H1 (cell line): Measurements from ENCODE around the gene THADA.

Experiments
- BCL11A ChIP-seq, 2 experiments: IDR thresholded peaks; one replicate each; pipeline ENCODE4 v1.6.1; 2011; ENCODE audit warnings: low read depth in 2 of 2, low read length in 2 of 2, mild to moderate bottlenecking in 2 of 2
- CHD2 ChIP-seq: IDR thresholded peaks from 2 replicates; pipeline ENCODE4 v1.6.1; 2012; ENCODE audit warnings: low read length, improper control_type of control experiment
- CREB1 ChIP-seq: IDR thresholded peaks from 2 replicates; pipeline ENCODE4 v1.6.1; 2012; ENCODE audit warnings: inconsistent platforms
- EZH2 ChIP-seq: fragments of 200-600 bp; sonication (generic); IDR thresholded peaks from 2 replicates; pipeline ENCODE4 v1.7.1; 2012; ENCODE audit warnings: low read depth, mild to moderate bottlenecking, moderate library complexity, low read length, inconsistent platforms; ENCODE audit not compliant: severe bottlenecking
- JUND ChIP-seq: IDR thresholded peaks from 2 replicates; pipeline ENCODE4 v1.6.1; 2011; ENCODE audit warnings: mild to moderate bottlenecking, improper control_type of control experiment, low read length
- NRF1 ChIP-seq: IDR thresholded peaks from 2 replicates; pipeline ENCODE4 v1.6.1; 2011; ENCODE audit warnings: mild to moderate bottlenecking, low read depth, low read length, improper control_type of control experiment
- POLR2A ChIP-seq, 2 experiments: IDR thresholded peaks; 1 replicate in 1 of 2; 2 replicates in 1 of 2; pipeline ENCODE4 v1.6.1; 2011; ENCODE audit warnings: low read depth in 2 of 2, low read length in 2 of 2, mild to moderate bottlenecking in 2 of 2; ENCODE audit errors: control extremely low read depth in 1 of 2
- RAD21 ChIP-seq, 2 experiments: IDR thresholded peaks in 1 of 2; conservative IDR thresholded peaks in 1 of 2; 2 replicates each; pipeline ENCODE4 v1.6.1; 2011; ENCODE audit warnings: low read depth in 2 of 2, low read length in 2 of 2, improper control_type of control experiment in 1 of 2, inconsistent platforms in 1 of 2, mild to moderate bottlenecking in 1 of 2, moderate library complexity in 1 of 2
- SP1 ChIP-seq: IDR thresholded peaks from 2 replicates; pipeline ENCODE4 v1.6.1; 2011; ENCODE audit warnings: low read depth, low read length
- TBP ChIP-seq: IDR thresholded peaks from 2 replicates; pipeline ENCODE4 v1.6.1; 2011; ENCODE audit warnings: low read depth, low read length, improper control_type of control experiment
- TF ChIP-seq, protein P1 (sequence below), 3 experiments: IDR thresholded peaks; 1 replicate in 2 of 3; 2 replicates in 1 of 3; pipeline versions ENCODE4 v1.5.1 to v1.6.1; 2011; ENCODE audit warnings: low read length in 3 of 3, mild to moderate bottlenecking in 3 of 3, inconsistent platforms in 2 of 3, low read depth in 1 of 3, moderate library complexity in 1 of 3; ENCODE audit not compliant: insufficient read depth in 1 of 3; ENCODE audit errors: control extremely low read depth in 1 of 3
- TF ChIP-seq, protein P2 (sequence below): IDR thresholded peaks from 2 replicates; pipeline ENCODE4 v1.6.1; 2011; ENCODE audit warnings: low read depth, mild to moderate bottlenecking, low read length; ENCODE audit not compliant: insufficient read depth

DNA sequence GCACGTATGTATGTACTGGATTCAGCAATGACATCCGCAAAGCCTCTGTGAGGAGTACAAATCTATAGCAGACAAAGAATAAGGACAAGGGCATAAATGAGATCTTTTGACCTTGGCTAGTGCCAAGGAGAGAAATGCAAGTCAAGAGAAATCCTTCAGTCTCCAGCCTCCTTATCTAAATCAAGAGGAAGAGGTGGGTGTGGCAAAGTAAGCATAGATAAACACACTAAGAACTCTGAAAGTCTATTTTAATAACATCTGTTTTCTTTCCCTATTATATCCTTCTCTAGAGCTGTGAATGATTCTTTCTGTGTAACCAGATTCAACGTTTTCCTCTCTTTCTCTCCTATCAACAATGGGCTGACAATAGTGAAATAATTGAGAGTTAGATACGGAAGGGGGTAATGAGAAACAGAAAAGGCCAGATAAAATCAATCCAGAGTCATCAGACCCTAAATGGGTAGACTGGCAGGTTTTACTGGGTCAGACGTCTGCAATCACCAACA is 250.9 kb downstream of the THADA start:
- no peak for TF ChIP-seq POLR2A (IDR thresholded peaks at IDR 0.05; ENCODE audit: control extremely low read depth in 1 of 2, low read depth in 2 of 2, low read length in 2 of 2)
- TF ChIP-seq RAD21 (IDR thresholded peaks at IDR 0.05 in 1 of 2, conservative IDR thresholded peaks at IDR 0.05 in 1 of 2; ENCODE audit: low read depth in 2 of 2, low read length in 2 of 2) = no peak
- TF ChIP-seq BCL11A (IDR thresholded peaks at IDR 0.05; ENCODE audit: low read depth in 2 of 2, low read length in 2 of 2) = no peak
- TF ChIP-seq, protein P1, sequence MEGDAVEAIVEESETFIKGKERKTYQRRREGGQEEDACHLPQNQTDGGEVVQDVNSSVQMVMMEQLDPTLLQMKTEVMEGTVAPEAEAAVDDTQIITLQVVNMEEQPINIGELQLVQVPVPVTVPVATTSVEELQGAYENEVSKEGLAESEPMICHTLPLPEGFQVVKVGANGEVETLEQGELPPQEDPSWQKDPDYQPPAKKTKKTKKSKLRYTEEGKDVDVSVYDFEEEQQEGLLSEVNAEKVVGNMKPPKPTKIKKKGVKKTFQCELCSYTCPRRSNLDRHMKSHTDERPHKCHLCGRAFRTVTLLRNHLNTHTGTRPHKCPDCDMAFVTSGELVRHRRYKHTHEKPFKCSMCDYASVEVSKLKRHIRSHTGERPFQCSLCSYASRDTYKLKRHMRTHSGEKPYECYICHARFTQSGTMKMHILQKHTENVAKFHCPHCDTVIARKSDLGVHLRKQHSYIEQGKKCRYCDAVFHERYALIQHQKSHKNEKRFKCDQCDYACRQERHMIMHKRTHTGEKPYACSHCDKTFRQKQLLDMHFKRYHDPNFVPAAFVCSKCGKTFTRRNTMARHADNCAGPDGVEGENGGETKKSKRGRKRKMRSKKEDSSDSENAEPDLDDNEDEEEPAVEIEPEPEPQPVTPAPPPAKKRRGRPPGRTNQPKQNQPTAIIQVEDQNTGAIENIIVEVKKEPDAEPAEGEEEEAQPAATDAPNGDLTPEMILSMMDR (IDR thresholded peaks at IDR 0.05; ENCODE audit: control extremely low read depth in 1 of 3, insufficient read depth in 1 of 3, low read depth in 1 of 3, low read length in 3 of 3) = no peak
- no peak for TF ChIP-seq SP1
- TF ChIP-seq NRF1 = no peak
- TF ChIP-seq CREB1 = no peak
- TF ChIP-seq, protein P2, sequence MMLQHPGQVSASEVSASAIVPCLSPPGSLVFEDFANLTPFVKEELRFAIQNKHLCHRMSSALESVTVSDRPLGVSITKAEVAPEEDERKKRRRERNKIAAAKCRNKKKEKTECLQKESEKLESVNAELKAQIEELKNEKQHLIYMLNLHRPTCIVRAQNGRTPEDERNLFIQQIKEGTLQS = no peak
- no peak for TF ChIP-seq EZH2
- no peak for TF ChIP-seq JUND
- no peak for TF ChIP-seq CHD2
- TF ChIP-seq TBP = no peak
